Activated T-cell treated with anti-CD3 and anti-CD28 coated beads for 24 hours (primary cell): ENCODE results near the gene GARIN5A.

Source experiments
- DNase-seq: peaks from one replicate; pipeline ENCODE4 v3.0.0-alpha.2; 2020; ENCODE audit warnings: low read depth

GARIN5A gene

DNA sequence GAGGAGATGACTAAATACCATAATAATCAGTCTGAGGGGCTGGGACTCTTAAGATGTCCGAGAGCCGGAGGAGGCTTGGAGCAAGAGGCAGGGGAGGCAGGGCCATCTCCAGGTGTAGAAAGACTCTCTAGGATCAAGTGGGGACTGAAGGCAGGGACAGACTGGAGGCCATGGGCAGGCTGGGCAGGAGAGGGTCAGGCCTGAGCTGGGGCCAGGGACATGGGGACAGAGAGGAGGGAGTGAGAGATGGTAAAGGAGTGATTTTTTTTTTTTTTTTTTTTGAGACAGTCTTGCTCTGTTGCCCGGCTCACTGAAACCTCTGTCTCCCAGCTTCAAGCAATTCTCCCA lies 32.2 kb upstream of the GARIN5A start:
- no peak for DNase-seq

DNA sequence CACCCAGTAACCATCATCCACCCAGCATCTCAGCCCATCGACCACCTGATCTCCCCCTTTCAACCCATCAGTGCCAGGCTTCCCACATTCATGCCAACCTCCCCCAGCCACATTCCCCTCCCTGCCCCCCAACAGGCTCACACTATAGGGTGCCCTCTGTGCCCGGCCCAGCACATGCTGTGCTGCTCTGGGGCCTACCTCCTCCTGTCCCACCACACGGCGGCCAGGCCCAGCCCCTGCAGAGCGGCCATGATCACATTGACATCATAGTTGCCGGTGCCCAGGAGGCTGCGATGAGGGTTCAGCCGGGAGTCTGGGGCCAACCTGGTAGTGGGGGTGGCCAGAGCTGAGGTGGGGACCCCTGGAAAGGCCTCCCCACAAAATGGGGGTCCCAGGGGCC lies 30.7 kb upstream of the GARIN5A start:
- DNase-seq = no peak

DNA sequence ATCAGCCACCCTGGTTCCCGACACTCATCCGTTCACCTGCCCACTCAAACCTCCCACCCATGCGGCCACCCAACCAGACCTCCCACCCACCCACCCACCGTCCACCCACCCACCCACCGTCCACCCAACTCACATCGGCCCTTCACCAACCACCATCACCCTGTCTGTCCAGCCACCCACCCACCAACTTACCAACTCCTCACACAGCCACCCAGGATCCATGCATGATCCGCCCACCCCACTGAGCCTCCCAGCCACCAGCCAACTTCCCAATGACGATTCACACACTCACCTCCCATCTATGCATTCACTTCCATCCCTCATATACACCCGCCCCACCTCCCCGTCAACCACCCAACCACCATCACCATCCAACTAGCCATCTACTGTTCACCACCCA lies 30.1 kb upstream of the GARIN5A start:
- DNase-seq = no peak

DNA sequence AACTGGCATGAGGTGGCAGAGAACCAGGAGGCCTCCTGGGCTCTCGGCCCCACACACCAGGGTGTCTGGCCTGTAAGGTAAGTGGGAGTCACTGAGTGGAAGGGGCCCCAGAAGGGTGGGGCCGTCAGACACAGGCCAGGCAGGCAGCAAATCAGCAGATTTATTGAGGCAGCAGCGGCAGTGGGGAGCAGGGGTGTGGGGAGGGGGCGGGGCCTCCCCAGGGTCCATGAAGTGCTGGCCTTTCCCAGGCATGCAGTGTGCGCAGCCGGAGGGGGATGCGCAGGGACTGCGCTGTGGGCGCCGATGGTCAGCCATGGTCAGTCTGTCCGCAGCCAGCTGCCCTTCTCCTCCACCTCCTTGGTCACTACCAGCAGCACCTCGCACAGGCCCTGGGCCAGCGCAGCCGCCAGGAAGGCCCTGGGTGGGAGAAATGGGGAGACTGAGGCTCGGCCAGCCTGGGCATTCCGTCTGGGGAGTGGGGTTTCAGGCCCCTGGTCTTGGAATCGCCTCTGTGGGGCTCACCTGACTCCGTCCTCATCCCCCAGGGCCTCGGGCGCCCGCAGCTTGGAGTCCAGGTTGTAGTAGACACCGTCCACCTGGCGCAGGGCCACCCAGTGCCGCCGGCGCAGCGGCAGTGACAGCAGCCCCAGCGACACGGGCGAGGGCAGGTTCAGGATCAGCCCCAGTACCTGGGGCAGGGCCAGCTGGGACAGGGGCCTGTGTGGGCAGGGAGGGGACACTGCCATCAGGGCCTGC lies 29.4 kb upstream of the GARIN5A start:
- no peak for DNase-seq

DNA sequence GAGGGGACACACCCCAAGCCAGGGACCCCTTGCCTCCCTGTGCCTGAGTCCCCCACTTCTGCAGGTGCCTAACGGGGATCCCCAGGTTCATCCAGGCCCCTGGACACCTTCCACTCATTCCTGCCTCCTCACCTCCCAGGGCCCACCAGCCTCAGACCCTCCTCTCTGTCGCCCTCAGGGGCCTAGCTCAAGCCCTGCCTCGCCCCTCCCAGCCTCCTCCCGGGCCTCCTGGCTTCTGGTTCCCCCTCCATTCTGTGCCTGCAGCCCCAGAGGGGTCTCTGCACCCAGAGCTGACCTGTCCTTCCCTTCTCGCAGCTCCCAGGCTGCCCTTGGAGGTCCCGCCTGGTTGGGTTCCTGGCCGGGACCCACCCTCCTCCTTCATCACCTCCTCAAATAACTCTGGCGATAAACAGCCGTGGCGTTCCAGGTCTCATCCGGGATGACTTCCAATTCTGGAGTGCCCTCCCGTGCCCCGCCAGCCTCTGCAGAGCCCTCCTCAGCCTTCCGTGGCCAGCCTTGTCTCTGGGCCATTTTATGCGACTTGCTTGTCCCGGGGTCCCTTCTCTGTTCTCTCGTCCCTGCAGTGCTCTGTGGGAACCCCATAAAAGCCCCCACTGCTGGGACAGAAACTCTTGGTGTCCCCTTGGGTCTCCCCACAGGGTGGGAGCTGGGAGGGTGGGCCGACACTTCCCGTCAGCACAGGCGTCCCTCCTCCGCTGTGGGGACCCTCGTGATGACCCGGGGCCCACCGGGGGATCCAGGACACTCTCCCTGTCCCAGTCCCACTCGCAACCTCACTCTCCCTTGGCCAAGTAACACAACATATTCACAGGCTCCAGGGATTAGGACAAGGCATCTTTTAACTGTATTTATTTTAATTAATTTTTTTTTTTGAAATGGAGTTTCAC lies 25.2 kb upstream of the GARIN5A start:
- DNase-seq = no peak

DNA sequence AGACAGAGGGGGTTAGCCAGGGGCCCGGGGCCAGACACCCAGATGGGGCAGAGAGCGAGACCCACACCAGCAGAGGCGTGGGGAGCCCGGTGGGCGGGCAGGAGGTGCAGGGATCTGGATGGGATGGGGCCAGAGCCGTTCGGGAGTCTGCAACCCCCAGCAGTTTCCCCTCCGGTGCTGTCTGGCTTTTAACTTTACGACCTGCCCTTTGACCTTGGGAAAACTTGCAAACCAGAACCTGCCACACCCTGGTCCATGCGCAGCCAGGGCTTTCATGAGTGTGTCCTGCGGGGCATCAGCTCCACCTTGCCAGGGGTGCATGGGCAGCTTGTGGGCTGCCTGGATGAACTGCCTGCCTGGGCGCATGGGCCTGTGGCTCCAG lies 24.5 kb upstream of the GARIN5A start:
- no peak for DNase-seq

DNA sequence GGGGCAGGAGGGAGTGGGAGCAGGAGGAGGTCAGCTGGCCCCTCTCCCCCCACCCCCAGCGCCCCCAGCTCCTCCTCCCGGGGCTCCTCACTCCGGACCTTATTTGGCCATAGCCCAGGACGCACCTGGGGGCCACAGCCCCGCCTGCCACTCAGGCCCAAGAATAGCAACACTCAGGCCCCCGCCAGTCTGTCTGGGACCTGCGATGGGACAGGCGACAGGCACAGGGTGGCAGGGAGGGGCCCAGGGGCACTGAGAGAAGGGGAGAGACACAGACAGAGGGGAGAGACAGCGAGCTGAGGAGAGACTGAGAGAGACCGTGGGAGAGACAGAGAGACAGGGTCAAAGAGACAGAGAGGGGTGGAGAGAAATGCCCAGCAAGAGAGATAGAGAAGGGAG lies 24.1 kb upstream of the GARIN5A start:
- no peak for DNase-seq

DNA sequence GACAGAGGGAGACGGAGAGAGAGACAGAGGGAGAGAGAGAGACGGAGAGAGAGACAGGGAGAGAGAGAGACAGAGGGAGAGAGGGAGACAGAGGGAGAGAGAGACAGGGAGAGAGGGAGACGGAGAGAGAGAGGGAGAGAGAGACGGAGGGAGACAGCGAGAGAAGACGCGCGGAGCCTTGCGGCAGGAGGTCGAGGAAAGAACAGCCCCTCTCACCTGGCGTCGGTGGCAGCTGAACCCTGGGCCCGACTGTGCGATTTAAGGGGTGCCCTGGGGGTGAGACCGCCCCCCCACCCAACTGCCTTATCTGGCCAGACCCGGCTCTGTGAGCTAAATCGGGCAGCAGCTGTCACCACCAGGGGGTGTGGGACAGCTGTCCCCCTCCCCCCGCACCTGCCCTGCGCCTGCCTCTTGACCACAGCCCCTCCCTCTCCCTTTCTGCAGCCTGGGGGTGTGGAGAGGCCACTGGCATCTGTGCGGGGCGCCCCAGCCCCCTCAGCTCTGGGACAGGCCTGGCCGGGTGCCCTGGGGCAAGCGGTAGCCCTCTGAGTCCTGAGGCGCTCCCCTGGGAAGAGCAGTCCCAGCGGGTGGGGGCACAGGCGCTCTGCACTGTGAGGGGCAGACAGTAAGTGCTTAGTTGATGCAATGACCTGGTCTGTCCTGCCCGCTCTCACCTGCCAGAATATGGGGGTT lies 23.6 kb upstream of the GARIN5A start:
- no peak for DNase-seq

DNA sequence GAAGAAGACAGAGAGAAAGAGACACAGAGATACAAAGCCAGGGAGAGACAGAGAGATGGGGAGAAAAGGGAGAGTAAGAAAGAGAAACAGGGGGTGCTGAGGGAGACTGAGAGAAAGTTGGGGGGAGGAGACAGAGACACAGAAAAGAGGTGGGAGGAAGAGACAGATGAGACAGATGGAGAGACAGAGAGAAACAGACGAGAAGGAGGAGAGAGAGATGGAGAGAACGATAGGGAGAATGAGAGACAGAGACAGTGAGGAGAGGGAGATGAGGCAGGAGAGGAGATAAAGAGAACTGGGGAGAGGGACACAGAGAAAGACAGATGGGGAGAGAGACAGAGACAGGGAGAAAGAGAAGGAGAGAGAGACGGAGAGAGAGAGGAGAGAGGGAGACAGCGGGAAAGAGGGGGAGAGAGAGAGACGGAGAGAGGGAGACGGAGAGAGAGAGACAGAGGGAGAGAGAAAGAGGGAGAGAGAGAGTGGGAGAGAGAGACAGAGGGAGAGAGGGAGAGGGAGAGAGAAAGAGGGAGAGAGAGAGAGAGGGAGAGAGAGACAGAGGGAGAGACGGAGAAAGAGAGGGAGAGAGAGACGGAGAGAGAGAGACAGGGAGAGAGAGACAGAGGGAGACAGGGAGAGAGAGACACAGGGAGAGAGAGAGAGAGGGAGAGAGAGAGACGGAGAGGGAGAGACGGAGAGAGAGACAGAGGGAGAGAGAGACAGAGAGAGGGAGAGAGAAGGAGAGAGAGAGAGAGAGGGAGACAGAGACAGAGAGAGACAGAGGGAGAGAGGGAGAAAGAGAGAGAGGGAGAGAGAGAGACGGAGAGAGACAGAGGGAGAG lies 21.8 kb upstream of the GARIN5A start:
- DNase-seq = no peak

DNA sequence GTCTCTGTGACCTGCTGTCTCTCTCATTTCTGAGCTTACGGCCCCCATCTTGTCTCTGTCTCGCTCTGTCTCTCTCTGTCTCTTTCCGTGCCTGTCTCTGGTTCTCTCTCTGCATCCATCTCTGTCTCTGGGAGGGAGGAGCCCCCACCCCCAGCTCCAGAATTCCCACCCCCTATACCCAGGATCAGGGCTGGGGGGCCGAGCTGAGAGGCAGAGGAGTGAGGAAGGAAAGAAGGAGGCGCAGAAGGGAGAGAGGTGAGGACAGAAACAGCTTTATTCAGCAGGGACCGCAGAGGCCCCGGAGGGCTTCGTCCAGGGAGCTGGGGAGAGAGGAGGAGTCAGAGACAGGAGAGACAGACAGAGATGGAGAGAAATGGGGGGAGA lies 20.4 kb upstream of the GARIN5A start:
- DNase-seq = no peak

DNA sequence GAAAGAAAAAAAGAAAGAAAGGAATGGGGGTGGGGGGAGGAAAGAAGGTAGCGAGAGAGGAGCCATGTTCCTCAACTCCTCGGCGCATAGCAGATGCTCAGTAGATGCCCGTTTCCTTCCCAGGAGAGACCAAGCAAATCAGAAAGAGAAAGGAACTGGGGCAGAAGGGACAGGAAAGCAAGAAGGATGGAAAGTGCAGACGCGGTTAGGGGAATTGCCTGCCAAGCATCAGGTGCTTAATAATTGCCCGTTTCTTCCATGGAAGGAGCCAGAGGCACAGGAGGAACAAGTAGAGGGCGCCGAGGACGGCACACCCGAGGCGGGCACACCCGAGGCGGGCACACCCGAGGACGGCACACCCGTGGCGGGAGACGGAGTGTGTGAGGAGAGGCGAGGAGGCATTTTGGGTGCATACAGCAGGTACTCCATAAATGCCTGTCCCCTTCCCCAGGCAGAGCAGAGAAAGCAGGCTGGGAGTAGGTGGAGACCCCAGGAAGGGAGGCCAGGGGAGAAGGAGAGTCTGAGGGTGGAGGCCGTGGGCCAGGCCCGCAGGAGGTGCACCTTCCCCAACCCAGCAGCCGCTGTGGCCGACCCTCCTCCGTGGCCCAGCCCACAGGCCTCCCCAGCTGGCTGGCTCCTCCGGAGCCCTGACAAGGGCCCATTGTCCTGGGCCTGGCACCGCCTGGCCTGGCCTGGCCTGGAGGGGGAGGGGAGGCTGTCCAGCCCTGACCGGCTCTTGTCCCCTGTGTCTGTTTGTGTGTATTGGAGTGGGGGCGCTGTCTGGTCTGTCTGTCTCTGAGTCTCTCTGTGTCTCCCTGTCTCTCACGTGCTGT lies 19.8 kb upstream of the GARIN5A start:
- DNase-seq = no peak

DNA sequence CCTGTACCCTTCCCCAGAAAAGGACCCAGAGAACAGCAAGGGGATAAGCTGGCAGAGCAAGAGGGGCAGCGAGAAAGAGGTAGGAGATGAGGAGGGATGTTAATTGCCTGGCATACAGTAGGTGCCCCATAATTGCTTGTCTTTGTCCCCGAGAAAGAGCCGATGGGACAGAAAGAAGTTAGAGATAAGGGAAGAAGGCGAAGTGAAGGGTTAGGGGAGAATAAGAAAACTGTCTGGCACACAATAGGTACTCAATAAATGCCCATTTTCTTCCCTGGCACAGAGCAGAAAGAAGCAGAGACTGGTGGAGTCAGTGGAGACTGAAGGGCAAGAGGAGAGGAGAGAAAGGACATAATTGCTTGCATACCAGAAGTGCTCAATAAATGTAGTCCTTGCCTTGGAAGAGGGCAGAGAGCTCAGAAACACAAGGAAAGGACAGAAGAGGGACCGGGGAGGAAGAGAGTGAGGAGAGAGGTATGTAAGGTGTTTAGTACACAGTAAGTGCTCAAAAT lies 18.4 kb upstream of the GARIN5A start:
- DNase-seq = no peak

DNA sequence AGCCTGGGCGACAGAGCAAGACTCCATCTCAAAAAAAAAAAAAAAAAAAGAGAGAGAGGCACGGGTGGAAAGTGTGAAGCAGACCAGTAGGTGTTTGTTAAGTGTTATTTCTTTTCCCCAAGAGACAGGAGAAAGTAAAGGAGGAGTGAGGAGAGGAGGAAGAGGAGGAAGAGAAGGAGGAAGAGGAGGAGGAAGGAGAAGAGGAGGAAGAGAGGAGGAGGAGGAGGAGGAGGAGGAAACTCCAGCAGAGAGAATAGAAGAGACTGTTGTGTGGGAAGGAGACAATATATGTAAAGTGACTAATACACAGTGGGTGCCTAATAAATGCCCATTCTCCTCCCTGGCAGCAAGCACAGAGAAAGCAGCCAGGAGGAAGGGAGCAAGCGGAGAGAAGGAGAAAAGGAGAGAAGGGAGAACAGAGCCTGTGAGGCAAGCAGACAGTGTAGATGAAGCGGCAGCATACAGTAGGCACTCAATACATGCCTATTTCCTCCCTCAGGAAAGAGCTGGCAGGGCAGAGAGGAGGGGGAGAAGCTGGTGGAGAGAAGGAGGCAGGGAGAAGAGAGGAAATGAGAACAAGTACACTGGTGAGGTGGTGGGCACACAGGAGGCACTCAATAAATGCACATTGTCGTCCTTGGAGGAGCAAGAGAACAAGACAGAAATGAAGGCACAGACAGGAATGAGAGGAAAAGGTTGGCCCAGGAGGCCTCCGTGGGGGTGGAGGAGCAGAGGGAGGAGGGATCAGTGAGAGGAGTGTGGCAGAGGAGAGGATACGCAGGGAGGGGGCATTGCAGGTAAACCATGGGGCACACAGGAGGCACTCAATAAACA lies 17.8 kb upstream of the GARIN5A start:
- DNase-seq = no peak

DNA sequence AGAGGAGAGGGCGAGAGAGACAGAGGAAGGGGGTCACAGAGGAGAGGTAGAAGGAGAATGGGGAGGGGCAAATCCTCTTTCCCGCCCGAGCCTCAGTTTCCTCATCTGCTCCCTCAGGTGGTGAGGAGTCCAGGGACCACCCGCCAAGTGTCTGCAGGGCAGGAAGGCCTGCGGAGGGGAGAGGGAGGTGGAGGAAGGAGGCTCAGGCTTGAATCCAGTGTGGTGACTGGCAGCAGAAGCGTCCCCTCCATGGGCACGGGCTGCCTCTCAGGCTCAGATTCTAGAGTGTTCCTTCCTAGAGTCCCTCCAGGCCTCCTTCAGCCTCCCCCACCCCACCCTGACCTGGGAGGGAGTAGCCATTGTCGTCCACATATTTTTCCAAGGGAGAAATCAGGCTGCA lies 16.5 kb upstream of the GARIN5A start:
- no peak for DNase-seq

DNA sequence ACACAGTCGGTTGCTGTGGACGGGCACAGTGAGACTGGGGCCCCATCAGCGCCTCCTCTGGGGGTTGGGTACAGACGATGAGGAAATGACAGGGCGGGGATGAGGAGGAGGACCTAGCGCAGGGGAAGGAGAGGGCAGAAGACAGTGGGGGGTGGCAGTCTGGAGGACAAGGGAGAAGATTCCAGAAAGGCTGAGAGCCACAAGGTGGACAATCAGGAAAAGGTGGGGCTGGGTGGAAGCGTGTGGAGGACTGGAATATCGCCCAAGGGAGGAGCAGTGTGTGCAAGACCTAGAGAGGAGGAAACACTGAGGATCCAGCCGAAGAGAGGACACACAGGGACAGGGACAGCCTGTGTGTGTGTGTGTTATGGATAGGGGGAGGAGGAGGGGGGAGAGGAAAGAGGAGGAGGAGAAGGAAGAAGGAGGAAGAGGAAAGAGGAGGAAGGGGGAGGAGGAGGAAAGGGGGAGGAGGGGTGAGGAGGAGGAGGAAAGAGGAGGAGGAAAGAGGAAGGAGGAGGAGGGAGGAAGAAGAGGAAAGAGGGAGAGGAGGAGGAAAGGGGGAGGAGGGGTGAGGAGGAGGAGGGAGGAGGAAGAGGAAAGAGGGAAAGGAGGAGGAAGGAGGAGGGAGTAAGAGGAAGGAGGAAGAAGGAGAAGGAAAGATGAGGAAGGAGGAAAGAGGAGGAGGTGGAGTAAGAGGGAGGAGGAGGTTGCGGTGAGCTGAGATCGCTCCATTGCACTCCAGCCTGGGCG lies 15.8 kb upstream of the GARIN5A start:
- DNase-seq = no peak

DNA sequence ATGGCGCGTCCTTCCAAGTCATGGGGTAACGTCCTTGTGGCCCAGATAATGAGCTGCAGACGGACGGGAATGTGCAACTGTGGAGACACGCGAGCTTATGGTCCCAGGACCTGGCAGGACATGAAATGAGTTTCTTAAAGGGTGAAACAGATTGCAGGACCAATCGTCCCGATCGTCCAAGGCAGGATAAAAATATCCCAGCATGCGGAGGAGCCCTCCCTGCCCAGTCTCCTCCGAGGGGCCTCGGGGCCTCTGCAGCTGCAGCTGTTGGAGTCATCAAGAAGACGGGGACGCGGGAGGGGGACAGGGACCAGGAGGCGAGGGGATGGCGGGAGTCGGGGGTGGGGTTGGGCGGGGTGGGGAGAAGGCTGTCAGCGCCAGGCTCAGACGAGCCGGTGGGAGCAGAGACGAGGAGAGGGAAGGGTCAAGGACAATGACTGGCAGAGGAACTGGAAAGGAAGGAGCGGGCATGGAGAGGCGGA lies 14.4 kb upstream of the GARIN5A start:
- no peak for DNase-seq

DNA sequence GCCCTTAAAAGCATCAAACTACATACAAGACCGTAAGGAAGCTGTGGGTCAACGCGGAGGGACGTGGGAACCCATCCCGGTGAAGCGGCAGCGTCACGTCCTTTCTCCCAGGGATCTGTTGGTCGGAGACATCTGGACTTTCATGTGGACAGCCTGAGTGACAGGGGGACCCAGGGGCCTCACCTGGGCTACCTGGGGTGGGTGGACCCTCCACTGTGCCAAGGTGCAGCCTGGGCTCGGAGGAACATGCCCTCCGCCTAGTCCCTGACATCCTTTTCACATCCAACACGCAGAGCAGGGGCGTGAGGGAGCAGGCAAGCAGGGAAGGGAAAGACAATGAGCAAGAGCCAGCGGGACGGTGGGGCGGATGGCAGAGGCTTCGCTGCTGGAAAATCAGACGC lies 13.8 kb upstream of the GARIN5A start:
- DNase-seq = no peak

DNA sequence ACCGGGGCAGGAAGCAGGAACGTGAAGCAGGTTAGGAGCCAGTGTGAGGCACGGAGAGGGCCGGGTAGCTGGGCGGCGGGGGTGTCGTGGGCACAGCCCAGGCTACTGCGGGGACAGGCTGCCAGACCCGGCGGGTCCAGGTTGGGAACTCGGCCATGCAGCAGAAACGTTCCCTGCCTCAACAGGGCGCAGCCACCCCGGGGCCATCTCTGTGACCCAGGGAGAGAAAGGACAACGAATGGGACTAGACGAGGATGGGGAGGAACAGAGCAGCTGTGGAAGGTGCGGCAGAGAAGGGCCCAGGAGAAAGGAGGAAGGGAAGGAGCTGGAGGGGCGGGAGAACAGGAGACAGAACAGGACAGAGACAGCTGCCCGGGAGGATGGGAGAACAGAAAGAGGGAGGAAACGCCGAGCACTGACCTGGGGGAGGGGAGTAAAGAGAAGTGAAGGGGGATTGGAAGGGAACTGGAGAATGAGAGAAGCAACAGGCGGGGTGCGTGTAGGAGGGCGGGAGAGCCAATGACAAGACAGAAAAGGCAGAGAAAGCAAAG lies 12.9 kb upstream of the GARIN5A start:
- no peak for DNase-seq
